ENCODE data around the gene SEC62.

Gene SEC62

GRCh38 chr3:169966951-169967915, 626 bp downstream of the SEC62 start:
- DNase-seq (ENCODE audit: low read depth) = peak; percentile 71

GRCh38 chr3:169968224-169968885, 1.7 kb downstream of the SEC62 start:
- DNase-seq (ENCODE audit: low read depth) = no peak

- no peak for DNase-seq (ENCODE audit: low read depth)
These were observed 2.8 kb downstream of the SEC62 start for GRCh38 chr3:169969174-169970095.

GRCh38 chr3:169970847-169971246, 4.2 kb downstream of the SEC62 start:
- no peak for DNase-seq (ENCODE audit: low read depth)

GRCh38 chr3:169971522-169971921, 4.9 kb downstream of the SEC62 start:
- no peak for DNase-seq (ENCODE audit: low read depth)

GRCh38 chr3:169980055-169980454, 13.4 kb downstream of the SEC62 start:
- peak; percentile 64 for DNase-seq (ENCODE audit: low read depth)

GRCh38 chr3:169984292-169984691, 17.7 kb downstream of the SEC62 start:
- no peak for DNase-seq (ENCODE audit: low read depth)

GRCh38 chr3:169990431-169990830, 23.8 kb downstream of the SEC62 start:
- DNase-seq (ENCODE audit: low read depth) = no peak

- no peak for DNase-seq (ENCODE audit: low read depth)
These were observed 25.5 kb downstream of the SEC62 start for GRCh38 chr3:169992156-169992555.

GRCh38 chr3:169992781-169993180, 26.2 kb downstream of the SEC62 start:
- DNase-seq (ENCODE audit: low read depth) = no peak

GRCh38 chr3:169993761-169994160, 27.2 kb downstream of the SEC62 start:
- DNase-seq (ENCODE audit: low read depth) = no peak

GRCh38 chr3:169996063-169996462, 29.5 kb downstream of the SEC62 start:
- DNase-seq (ENCODE audit: low read depth) = no peak

GRCh38 chr3:169998668-169999131, 32.1 kb downstream of the SEC62 start:
- DNase-seq (ENCODE audit: low read depth) = peak; percentile 78

GRCh38 chr3:169999433-169999832, 32.8 kb downstream of the SEC62 start:
- DNase-seq (ENCODE audit: low read depth) = no peak

GRCh38 chr3:170000051-170000450, 33.4 kb downstream of the SEC62 start:
- no peak for DNase-seq (ENCODE audit: low read depth)

- no peak for DNase-seq (ENCODE audit: low read depth)
These were observed 35.6 kb downstream of the SEC62 start for GRCh38 chr3:170002231-170002630.

GRCh38 chr3:170002879-170003278, 36.3 kb downstream of the SEC62 start:
- DNase-seq (ENCODE audit: low read depth) = no peak

GRCh38 chr3:170003881-170004356, 37.3 kb downstream of the SEC62 start:
- no peak for DNase-seq (ENCODE audit: low read depth)

GRCh38 chr3:170007031-170007663, 40.5 kb downstream of the SEC62 start:
- DNase-seq (ENCODE audit: low read depth) = peak; percentile 39

- no peak for DNase-seq (ENCODE audit: low read depth)
These were observed 43.9 kb downstream of the SEC62 start for GRCh38 chr3:170010498-170010897.

GRCh38 chr3:170012683-170013400, 46.2 kb downstream of the SEC62 start:
- no peak for DNase-seq (ENCODE audit: low read depth)
